HT1080 (cell line): ENCODE data around the gene PDE10A. TPM values are rescaled to one million over a fixed set of nuclear protein-coding genes. Genes with fewer than 3 reads are reported as not detected.

Experiments used
- DNase-seq: peaks from one replicate; pipeline ENCODE4 v3.0.0-alpha.2; 2015; ENCODE audit warnings: low read depth
- total RNA-seq: library from RNA; depleted of rRNA; stranded (reverse); fragments of >200 nt; shearing (Covaris generic); gene quantifications from 2 replicates; pipeline ENCODE4 v1.2.3, GENCODE V29; 2014

The PDE10A gene
- total RNA-seq, 1 experiment from 2014 or later: 4.4 TPM

- DNase-seq: no peak
Observed at GRCh38 chr6:165656581-165657324, 6.3 kb downstream of the PDE10A start.

GRCh38 chr6:165655191-165655590, 7.8 kb downstream of the PDE10A start:
- no peak for DNase-seq

- DNase-seq: no peak
Observed at GRCh38 chr6:165654144-165654543, 8.9 kb downstream of the PDE10A start.

DNA sequence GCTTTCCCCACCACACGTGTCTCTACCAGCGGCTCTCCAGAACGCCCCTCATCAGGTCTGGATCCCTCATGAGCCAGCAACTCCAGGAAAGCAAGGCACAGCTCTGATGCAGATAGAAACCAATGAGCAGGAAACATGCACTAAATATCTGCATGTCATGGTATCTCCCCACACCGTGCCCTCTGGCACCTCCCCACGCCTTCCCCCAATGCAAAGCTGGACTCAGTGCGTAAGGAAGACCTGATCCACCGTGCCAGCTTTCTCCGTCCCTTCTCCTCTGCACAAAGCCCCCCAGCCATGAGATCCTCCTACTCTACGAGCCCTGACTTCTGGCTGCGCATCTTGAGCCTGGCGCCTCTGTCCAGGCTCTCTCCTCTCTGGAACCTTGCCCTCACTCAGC, 9.4 kb downstream of the PDE10A start:
- no peak for DNase-seq

GRCh38 chr6:165653196-165653595, 9.8 kb downstream of the PDE10A start:
- peak; percentile 68 for DNase-seq

DNA sequence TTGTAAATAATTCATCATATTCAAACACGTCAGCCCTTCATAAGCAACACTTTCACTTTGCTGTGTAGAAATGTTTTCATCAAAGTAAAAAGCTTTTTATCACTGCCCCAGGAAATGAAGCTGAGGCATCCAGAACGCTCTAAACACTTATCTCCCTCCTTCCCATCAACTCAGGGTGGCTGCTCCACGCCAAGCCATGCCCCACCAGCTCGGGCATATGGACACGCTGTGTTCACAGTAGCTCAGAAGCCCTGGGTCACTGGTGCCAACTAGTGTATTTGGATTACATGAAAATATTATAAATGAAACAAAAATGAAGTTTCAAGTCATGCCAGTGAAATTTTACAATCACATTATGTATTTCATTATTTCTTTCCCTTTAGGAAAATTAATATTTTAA, 10.3 kb downstream of the PDE10A start:
- DNase-seq: no peak

DNA sequence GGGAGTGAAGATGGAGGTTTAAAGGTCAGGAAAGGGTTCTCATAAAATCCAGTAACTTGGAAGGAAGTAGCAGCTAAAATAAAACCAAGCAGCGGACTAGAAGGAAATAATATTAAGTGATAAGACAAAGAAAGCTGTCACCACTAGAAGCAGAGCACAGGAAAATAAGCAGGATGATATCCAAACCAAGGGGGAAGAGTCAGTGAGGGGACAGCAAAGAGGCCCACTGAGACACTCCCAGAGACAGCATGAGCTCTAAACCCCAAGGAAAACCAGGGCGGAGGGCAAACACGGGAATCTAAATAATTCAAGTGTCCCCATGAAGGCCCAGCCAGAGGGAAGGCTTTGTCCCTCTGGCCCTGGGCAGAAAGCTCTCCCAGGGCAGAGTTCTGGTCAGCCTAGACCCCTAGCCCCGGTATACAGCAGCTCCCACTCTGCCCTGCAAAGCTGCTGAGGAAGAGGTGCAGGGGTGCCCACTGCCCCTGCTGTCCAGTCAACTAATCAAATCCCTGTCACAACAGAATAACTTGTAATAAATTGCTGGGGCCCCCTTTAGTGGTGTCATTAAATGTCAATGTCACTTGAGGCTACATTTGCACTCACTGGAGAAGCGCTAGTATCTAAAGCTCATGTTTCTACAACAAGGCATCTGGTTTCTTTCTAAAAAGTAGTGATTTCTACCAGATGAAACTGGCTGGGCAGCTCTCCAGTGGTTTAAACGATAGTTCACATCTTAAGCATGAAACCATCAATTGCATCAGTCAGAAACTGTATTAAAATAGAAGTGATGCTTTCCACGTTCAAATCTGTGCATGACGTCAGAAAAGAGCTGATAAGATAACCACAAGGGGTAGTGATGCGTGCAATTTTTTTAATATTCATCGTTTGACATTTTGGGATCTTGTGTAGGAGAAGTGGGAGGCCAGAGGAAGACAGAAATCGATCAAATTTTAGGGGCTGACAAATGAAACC, 13.6 kb downstream of the PDE10A start:
- DNase-seq: no peak

DNA sequence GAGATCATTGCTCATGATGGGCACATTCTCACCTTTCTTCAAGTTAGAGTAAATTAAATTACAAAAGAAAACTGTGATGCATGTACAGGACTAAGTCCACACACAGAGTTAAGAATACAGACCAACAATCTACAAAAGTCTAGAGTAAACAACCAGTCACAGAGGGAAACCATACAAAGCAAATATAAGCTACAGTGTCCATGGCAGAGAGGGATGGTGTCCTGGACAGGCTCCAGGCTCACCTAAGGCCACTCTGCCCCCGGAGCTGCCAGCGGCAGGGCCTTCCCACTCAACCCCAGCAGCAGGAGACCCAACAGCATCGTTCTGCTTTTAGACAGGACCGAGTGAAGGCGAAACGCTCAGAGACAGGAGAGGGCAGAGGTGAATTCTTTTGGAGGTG, 16.0 kb downstream of the PDE10A start:
- no peak for DNase-seq

GRCh38 chr6:165645919-165646318, 17.1 kb downstream of the PDE10A start:
- no peak for DNase-seq

- no peak for DNase-seq
Observed at GRCh38 chr6:165644586-165645266, 18.3 kb downstream of the PDE10A start.

DNA sequence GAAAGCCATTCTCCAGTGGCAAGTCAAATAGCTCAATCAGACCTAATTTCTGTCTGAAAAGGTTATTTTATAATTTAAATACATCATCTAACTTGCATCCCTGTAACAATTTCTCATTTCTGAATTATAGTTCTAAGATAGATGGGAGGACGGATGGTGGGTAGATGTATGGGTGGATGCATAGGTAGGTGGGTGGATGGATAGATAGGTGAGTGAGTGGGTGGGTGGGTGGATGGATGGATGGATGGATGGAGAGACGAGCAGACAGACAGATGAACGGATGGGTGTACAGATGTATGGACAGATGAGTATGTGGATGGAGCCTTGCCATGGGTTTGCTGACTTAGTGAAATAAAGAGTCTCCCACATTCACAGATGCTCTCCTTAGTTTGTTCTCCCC, 20.0 kb downstream of the PDE10A start:
- DNase-seq: no peak

- no peak for DNase-seq
Observed at GRCh38 chr6:165641672-165642156, 21.3 kb downstream of the PDE10A start.

- DNase-seq: no peak
Observed at GRCh38 chr6:165640806-165641205, 22.2 kb downstream of the PDE10A start.

- DNase-seq: no peak
Observed at GRCh38 chr6:165638530-165638929, 24.5 kb downstream of the PDE10A start.

DNA sequence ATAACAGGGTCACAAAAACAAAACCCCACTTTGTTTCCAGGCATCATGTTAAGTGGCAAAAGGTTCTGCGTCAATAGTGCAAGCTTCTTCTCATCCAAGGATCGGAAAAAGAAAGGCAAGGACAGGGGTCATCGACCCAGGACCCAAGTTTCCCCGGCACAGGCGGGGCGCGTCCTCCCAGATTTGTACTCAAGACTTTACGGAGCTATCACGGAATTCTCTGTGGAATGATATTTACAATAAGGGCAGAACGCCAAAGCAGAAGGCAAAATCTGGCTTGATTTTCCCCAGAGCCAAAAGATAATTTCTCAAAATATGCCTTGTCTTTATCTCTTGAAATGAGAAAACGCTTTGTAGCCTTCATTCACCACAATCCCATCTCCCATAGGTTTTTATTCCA, 25.5 kb downstream of the PDE10A start:
- no peak for DNase-seq

DNA sequence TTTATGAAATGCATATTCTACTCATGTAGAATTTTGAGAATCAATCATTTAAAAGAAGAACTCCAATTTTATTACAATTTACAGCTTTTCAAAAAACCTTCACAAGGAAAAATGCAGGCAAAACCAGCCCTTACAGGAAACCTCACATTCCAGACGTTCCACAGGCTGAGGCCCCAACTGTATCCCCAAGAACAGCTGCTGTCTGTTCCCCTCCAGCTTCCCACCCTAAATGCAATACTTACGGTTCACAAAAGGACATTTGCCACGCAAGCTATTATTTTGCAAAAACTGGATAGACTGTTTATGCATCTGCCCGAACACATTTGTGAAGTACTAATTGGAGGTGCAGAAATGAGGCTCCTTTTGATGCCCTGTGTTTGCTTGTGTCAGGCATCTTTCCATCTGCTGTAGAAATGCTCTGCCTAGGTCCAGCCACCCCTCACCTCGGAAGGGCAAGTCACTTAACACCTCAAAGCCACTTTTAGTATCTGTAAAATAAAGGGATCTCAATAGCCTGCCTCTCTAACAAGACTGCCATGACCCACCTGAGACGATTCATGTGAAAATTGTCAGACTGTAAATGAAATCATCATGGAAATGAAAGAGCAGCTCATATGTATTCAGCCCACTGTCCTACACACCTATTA, 26.5 kb downstream of the PDE10A start:
- DNase-seq: peak; percentile 24

- peak; percentile 23 for DNase-seq
Observed at GRCh38 chr6:165635965-165636364, 27.1 kb downstream of the PDE10A start.

- no peak for DNase-seq
Observed at GRCh38 chr6:165634101-165634880, 28.8 kb downstream of the PDE10A start.

GRCh38 chr6:165632194-165632593, 30.8 kb downstream of the PDE10A start:
- DNase-seq: peak; percentile 89

- peak; percentile 4 for DNase-seq
Observed at GRCh38 chr6:165630544-165630953, 32.5 kb downstream of the PDE10A start.
